GM20000 (cell line): Measurements from ENCODE around the gene FEN1.

Source experiments
- DNase-seq: peaks from one replicate; pipeline ENCODE4 v3.0.0; 2012; ENCODE audit warnings: low spot score
- CTCF ChIP-seq: IDR thresholded peaks from 2 replicates; pipeline ENCODE4 v1.5.1; 2012; ENCODE audit warnings: mild to moderate bottlenecking, control low read depth; ENCODE audit errors: extremely low read depth, missing control alignments

Gene FEN1

GRCh38 chr11:61752925-61753521 lies 39.7 kb upstream of the FEN1 start:
- no peak for DNase-seq
- no peak for TF ChIP-seq CTCF

GRCh38 chr11:61753672-61754071 lies 39.0 kb upstream of the FEN1 start:
- DNase-seq: no peak
- no peak for TF ChIP-seq CTCF

GRCh38 chr11:61754534-61755482 lies 37.9 kb upstream of the FEN1 start:
- TF ChIP-seq CTCF: no peak
- DNase-seq: no peak

GRCh38 chr11:61756147-61756451 lies 36.6 kb upstream of the FEN1 start:
- no peak for DNase-seq
- TF ChIP-seq CTCF: no peak

GRCh38 chr11:61756452-61757212 lies 36.1 kb upstream of the FEN1 start:
- peak; percentile 91 for DNase-seq
- no peak for TF ChIP-seq CTCF

GRCh38 chr11:61757213-61757862 lies 35.4 kb upstream of the FEN1 start:
- no peak for DNase-seq
- no peak for TF ChIP-seq CTCF
